ENCODE measurements around the gene BUD31. TPM values are rescaled to one million over a fixed set of nuclear protein-coding genes. Genes with fewer than 3 reads are reported as not detected.

The BUD31 gene
- total and polyA plus RNA-seq, 2 of the 4 experiments (the other 2 are of a cell fraction): 72.6 to 97.2 TPM

GRCh38 chr7:99386584-99387238, 22.1 kb upstream of the BUD31 start:
- no peak for TF ChIP-seq MAZ (IDR thresholded peaks at IDR 0.05; ENCODE audit: borderline replicate concordance, low read depth, low read length)
- TF ChIP-seq CHD1 (IDR thresholded peaks at IDR 0.05; ENCODE audit: low read depth, low read length): no peak
- TF ChIP-seq FOS (IDR thresholded peaks at IDR 0.05; ENCODE audit: low read depth, low read length): no peak
- peak; percentile 42 for TF ChIP-seq RAD21 (IDR thresholded peaks at IDR 0.05; ENCODE audit: low read length)
- no peak for TF ChIP-seq BHLHE40 (IDR thresholded peaks at IDR 0.05; ENCODE audit: low read depth, low read length)
- 0 out of 2 replicates have a peak, but pooled peaks have one; percentile 7 for TF ChIP-seq SMC3 (IDR thresholded peaks at IDR 0.05; ENCODE audit: low read depth, low read length)
- no peak for TF ChIP-seq RCOR1 (IDR thresholded peaks at IDR 0.05; ENCODE audit: insufficient replicate concordance, low read length)
- 0 out of 2 replicates have a peak, but pooled peaks have one; percentile 27 for TF ChIP-seq CTCF (conservative IDR thresholded peaks at IDR 0.05; ENCODE audit: low read depth, low read length)
- no peak overlapping the region for H3K18ac ChIP-seq (ENCODE audit: low read depth, low read length)
- H2AK5ac ChIP-seq (ENCODE audit: low read depth, low read length): no peak overlapping the region
- ChIA-PET POLR2A (ENCODE audit: unreplicated experiment) (no interaction called here), CTCF (interaction anchor here (0.6 kb wide), 1 partner anchor 24 kb away, joined by 4 read pairs; no protein-coding TSS in a partner anchor)
- no peak overlapping the region for H3K4me3 ChIP-seq (ENCODE audit: insufficient read depth, low read depth, low read length)
- intact Hi-C loops (cut with micrococcal nuclease) (no loop called here), dilution Hi-C loops (cut with HindIII; ENCODE audit: low sequenced_read_pairs, unreplicated experiment) (no loop called here), in situ Hi-C loops (cut with MboI; ENCODE audit: low sequenced_read_pairs) (no loop called here)
- no peaks in the 10 kb centered on the region for H3K27me3 ChIP-seq (ENCODE audit: control insufficient read depth, insufficient read depth, low read length)
- H2BK15ac ChIP-seq (ENCODE audit: low read depth, low read length): no peak overlapping the region
- no peak overlapping the region for H2BK20ac ChIP-seq (ENCODE audit: low read depth, low read length)
- no peaks in the 10 kb centered on the region for H3K9me3 ChIP-seq (ENCODE audit: control insufficient read depth, insufficient read depth, low read length)
- no peak overlapping the region for H3K4ac ChIP-seq (ENCODE audit: low read depth, low read length)
- peak overlapping the region; percentile 21 for H2AFZ ChIP-seq (replicated peaks; ENCODE audit: low read length, poor library complexity)
- H3K4me1 ChIP-seq (ENCODE audit: control insufficient read depth, insufficient read depth, low read length): no peaks in the 10 kb centered on the region
- WGBS, 2 experiments (ENCODE audit: extremely low coverage in 2 of 2, insufficient read length in 1 of 2): 97% methylated on average over 5 of the region's 9 CpGs; no CpG with 5 or more reads in 1 of the 2 experiments
- H2BK5ac ChIP-seq (ENCODE audit: low read depth, low read length, poor library complexity, severe bottlenecking): no peak overlapping the region
- no peaks in the 10 kb centered on the region; the same call in 1 of the 2 replicates for H3K9me1 ChIP-seq (ENCODE audit: insufficient read depth, low read length)
- no peak overlapping the region for H3K4me2 ChIP-seq (ENCODE audit: low read depth, low read length)
- H3K27ac ChIP-seq (ENCODE audit: insufficient read depth, low read length): no peak overlapping the region
- BruUV-seq (replicated peaks): no TSS peak
- H3K23ac ChIP-seq (ENCODE audit: low read depth, low read length): no peak overlapping the region
- no peak overlapping the region for H2BK120ac ChIP-seq (ENCODE audit: low read depth, low read length)
- H3K56ac ChIP-seq (ENCODE audit: extremely low read depth, insufficient read depth, low read length): no peak overlapping the region
- H3K36me3 ChIP-seq (ENCODE audit: control insufficient read depth, insufficient read depth, low read length): peaks cover 35% of the 10 kb centered on the region
- H4K8ac ChIP-seq (ENCODE audit: low read depth in 2 of 2, low read length in 2 of 2): no peak overlapping the region
- no peak overlapping the region for H3K14ac ChIP-seq (replicated peaks; ENCODE audit: low read depth, low read length)
- peaks cover 20 to 60% of the 10 kb centered on the region in 2 experiments for H3K79me1 ChIP-seq (ENCODE audit: low read depth in 1 of 2, low read length in 2 of 2)
- H3K9ac ChIP-seq (ENCODE audit: low read depth, low read length): no peak overlapping the region
- H2AK9ac ChIP-seq (replicated peaks; ENCODE audit: low read depth, low read length, poor library complexity): peak overlapping the region; percentile 24
- H4K5ac ChIP-seq (ENCODE audit: low read depth, low read length): no peak overlapping the region
- peaks cover 43% of the 10 kb centered on the region for H4K20me1 ChIP-seq (ENCODE audit: insufficient read depth, low read length)
- peak; percentile 49; the same call in 1 of the 2 replicates for ATAC-seq (ENCODE audit: low read depth)
- DNase-seq: peak; percentile 37
- H4K91ac ChIP-seq (ENCODE audit: insufficient read depth, low read depth, low read length): no peak overlapping the region

Data from IMR-90 (cell line).